HCT116 (cell line): Measurements from ENCODE around the gene DYNLL2.

Source experiments
- EZH2phosphoT487 ChIP-seq: fragments of 200-600 bp; IDR thresholded peaks from 2 replicates; pipeline ENCODE4 v1.6.1; 2018; ENCODE audit warnings: antibody characterized with exemption, borderline replicate concordance
- POLR2A ChIP-seq: IDR thresholded peaks from 2 replicates; pipeline ENCODE4 v1.7.0; 2011; ENCODE audit warnings: borderline replicate concordance; ENCODE audit not compliant: insufficient read depth, insufficient read length; ENCODE audit errors: extremely low read depth
- SP1 ChIP-seq: IDR thresholded peaks from 2 replicates; pipeline ENCODE4 v1.6.1; 2012; ENCODE audit warnings: low read depth
- ZNF274 ChIP-seq: fragments of 200-500 bp; sonication (Bioruptor generic); IDR thresholded peaks from 2 replicates; pipeline ENCODE4 v1.6.1; 2014; ENCODE audit warnings: mild to moderate bottlenecking, low read depth, low read length, inconsistent platforms
- TF ChIP-seq, protein P1 (sequence below), 3 experiments: fragments of 200-600 bp in 1 of 3; sonication (generic) in 1 of 3; IDR thresholded peaks in 2 of 3; conservative IDR thresholded peaks in 1 of 3; 2 replicates each; pipeline ENCODE4 v1.5.1; 2012 to 2017; ENCODE audit warnings: low read depth in 2 of 3, low read length in 2 of 3, antibody characterized with exemption in 1 of 3, borderline replicate concordance in 1 of 3, control low read depth in 1 of 3, mild to moderate bottlenecking in 1 of 3, mixed read lengths in 1 of 3, mixed run types in 1 of 3, moderate library complexity in 1 of 3; ENCODE audit not compliant: insufficient read depth in 1 of 3
- TF ChIP-seq, protein P2 (sequence below): IDR thresholded peaks from 2 replicates; pipeline ENCODE4 v1.6.1; 2012
- TF ChIP-seq, protein P3 (sequence below): IDR thresholded peaks from 2 replicates; pipeline ENCODE4 v1.6.1; 2012

DNA sequence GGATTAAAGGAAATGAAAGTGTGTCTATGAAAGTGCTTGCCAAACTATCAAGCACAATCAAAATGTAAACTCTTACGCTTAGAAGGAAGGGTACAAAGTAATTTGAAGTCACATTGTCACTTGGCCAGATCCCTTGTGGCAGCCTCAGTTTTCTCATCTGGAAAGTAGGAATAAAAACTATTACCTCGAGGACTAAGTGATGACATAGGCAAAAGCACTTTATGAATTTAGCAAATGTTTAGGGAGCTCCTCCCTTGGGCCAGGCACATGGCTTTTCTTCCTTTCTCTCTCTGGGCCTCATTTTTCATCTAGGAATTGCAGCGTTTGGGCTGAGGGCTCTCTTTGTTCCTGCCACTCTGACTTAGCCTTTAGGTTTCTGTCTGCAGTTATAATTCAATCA, 28.5 kb downstream of the DYNLL2 start:
- TF ChIP-seq, protein P1, sequence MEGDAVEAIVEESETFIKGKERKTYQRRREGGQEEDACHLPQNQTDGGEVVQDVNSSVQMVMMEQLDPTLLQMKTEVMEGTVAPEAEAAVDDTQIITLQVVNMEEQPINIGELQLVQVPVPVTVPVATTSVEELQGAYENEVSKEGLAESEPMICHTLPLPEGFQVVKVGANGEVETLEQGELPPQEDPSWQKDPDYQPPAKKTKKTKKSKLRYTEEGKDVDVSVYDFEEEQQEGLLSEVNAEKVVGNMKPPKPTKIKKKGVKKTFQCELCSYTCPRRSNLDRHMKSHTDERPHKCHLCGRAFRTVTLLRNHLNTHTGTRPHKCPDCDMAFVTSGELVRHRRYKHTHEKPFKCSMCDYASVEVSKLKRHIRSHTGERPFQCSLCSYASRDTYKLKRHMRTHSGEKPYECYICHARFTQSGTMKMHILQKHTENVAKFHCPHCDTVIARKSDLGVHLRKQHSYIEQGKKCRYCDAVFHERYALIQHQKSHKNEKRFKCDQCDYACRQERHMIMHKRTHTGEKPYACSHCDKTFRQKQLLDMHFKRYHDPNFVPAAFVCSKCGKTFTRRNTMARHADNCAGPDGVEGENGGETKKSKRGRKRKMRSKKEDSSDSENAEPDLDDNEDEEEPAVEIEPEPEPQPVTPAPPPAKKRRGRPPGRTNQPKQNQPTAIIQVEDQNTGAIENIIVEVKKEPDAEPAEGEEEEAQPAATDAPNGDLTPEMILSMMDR (IDR thresholded peaks at IDR 0.05 in 2 of 3, conservative IDR thresholded peaks at IDR 0.05 in 1 of 3; ENCODE audit: borderline replicate concordance in 1 of 3, insufficient read depth in 1 of 3, low read depth in 2 of 3, low read length in 2 of 3), result no peak
- TF ChIP-seq, protein P2, sequence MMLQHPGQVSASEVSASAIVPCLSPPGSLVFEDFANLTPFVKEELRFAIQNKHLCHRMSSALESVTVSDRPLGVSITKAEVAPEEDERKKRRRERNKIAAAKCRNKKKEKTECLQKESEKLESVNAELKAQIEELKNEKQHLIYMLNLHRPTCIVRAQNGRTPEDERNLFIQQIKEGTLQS, result no peak
- TF ChIP-seq POLR2A (no peak), ZNF274 (no peak), SP1 (no peak), EZH2phosphoT487 (no peak)
- TF ChIP-seq, protein P3, sequence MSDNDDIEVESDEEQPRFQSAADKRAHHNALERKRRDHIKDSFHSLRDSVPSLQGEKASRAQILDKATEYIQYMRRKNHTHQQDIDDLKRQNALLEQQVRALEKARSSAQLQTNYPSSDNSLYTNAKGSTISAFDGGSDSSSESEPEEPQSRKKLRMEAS, result no peak
